GM19035 (cell line): ENCODE results near the gene SECISBP2L.

Experiments
- ATAC-seq: cut with Tn5 transposase; IDR thresholded peaks from one replicate; pipeline ENCODE4 v1.9.1; 2021; ENCODE audit not compliant: unreplicated experiment

SECISBP2L gene

DNA sequence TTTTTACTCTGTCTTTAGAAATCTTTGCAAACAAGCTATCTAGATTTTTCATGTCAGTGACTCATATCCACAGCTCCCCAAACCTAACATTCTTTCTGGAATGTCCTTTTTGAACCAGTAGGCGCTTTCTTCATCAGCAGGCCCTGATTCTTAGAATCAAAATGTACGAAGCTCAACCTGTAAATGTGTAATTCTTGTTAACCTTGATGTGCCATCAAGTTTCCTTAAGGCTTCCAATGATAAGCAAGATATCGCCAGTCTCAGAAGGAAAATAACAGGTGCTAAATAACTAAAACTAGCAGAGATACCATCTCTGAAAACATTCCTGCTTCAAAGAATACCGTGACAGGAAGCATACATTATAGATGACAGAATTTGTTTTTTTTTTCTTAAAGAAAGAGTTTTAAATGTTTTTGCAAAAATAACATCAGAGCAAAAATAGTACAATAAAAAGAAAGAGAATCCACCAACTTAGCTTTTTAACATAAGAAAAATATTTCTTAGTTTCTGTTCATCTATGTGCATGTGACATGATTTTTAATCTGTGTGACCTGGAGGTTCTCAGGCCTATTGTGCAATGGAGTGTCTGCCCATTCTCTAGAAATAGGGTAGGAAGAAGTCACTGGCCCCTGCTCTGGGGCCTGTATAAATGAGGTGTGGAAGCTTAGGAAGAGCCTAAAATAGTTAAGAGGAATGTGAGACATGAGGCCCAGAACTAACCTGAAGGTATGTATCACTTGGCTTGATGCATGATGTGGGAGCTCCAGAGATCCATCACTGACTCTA, 14.7 kb upstream of the SECISBP2L start:
- no peak for ATAC-seq

GRCh38 chr15:49059491-49059890, 13.2 kb upstream of the SECISBP2L start:
- no peak for ATAC-seq

DNA sequence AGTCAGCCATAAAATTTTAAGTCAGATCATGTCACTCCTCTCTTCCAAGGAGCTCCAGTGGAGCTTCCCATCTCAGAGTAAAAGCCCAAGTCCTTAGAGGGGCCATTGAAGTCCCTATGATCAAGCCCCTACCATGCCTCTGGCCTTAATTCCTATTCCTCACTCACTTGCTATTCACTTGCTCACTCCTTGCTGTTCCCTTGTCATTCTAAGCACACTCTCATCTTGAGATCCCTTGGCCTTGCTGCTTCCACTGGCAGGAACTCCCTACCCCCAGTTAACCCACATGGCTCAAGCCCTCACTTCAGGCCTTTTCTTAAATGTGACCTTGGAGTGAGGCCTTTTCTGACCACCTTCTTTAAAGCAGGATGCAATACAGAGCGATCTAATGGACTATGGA, 12.3 kb upstream of the SECISBP2L start:
- ATAC-seq, result no peak

GRCh38 chr15:49055630-49056029, 9.4 kb upstream of the SECISBP2L start:
- no peak for ATAC-seq

- ATAC-seq, result no peak
These were observed 6.4 kb upstream of the SECISBP2L start for GRCh38 chr15:49052662-49053061.

DNA sequence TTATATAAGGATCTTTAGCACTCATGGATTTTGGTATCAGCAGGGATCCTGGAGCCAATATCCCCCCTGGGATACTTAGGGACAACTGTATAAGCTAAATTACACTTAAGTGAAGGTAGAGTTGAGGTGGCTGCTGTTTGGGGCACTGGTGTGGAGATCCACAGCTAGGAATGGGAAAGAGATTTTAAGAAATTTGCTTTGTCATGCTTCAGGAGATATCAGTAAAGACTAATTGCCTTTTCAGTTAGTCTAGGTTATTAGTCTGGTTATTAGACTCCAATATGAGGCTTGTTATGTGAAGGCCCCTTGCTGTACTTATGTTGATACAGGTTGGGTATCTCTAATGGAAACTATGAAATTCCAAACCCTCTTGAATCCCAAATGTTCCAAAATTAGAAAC, 1.2 kb upstream of the SECISBP2L start:
- ATAC-seq, result no peak

GRCh38 chr15:49045751-49046219, 461 bp downstream of the SECISBP2L start:
- peak; percentile 43 for ATAC-seq

DNA sequence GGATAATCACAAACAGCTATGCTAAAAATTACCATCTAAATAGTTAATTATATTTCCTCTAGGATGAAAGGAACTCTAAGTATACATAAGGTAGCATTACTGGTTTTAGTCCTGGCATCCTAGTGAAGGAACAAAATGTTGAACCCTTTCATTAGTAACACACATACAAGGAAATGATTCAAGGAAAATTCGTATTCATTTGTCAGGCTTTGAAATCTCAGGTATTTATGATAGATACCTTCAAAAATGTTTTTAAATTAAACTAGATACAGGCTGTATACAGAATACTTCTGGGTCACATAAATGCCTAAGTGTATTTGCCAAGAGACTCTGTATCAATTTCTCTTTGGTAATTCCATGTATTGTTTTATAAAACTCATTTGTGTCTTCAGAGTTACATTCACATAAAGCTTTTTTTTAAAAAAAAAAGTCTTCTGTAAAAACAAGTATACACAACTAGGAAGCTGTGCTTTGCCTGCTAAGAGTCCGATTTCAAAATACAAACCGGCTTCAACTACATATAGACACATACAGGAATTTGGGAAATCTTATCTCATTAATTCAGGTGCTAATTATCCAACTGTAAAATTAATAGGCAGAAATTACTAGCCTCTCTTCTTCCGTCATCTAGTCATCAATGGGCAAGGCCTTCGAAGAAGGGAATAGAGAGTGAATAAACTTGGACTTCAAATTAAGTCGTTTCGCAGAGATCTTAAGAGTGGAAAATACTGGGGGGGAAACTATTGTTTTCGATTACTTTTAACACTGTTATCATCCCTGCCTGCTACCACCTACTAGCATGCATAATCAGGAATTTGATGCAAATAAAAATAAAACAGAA, 1.3 kb downstream of the SECISBP2L start:
- ATAC-seq, result no peak

GRCh38 chr15:49044002-49044401, 2.2 kb downstream of the SECISBP2L start:
- ATAC-seq, result no peak

GRCh38 chr15:49042165-49042564, 4.1 kb downstream of the SECISBP2L start:
- no peak for ATAC-seq

GRCh38 chr15:49041426-49041825, 4.8 kb downstream of the SECISBP2L start:
- ATAC-seq, result no peak

GRCh38 chr15:49040151-49040550, 6.1 kb downstream of the SECISBP2L start:
- ATAC-seq, result no peak

GRCh38 chr15:49038382-49038781, 7.9 kb downstream of the SECISBP2L start:
- ATAC-seq, result no peak

DNA sequence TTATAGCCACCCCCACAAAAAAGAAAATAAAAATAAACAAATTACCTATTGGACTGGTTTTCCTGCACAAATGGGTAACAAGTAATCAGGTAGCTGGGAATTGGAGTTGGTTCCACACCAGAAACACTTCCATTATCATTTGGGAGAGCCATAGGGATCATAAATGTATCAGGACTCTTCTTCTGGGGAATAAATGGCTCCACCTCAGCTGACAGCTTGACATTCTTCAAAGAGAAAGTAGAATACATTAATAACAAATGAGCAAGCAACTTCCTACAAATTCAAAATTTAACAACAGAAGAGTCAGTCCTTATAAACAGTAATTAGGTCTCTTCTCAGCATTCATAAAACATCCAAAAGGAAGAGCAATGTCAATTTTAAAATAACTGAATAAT, 8.7 kb downstream of the SECISBP2L start:
- no peak for ATAC-seq

- ATAC-seq, result no peak
These were observed 9.3 kb downstream of the SECISBP2L start for GRCh38 chr15:49036650-49037545.

DNA sequence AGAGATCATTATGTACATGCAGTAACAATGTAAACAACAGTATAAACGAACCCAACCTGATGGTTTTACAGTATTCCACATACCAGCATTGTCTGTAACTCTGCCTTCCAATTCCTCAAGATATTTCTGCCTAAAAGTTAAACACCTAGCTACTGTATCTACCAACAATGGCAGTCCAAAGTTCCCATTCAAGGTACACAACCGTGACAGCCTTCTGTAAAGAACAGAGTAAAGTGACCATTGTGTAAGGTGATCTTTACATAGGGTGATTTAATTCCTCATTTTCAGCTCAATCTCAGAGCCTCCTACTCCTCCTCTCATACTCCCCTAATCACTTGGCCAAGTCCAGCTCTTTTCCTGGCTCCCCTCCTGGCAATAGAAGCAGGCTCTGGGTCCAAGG, 10.4 kb downstream of the SECISBP2L start:
- no peak for ATAC-seq

GRCh38 chr15:49032601-49033145, 13.6 kb downstream of the SECISBP2L start:
- no peak for ATAC-seq

DNA sequence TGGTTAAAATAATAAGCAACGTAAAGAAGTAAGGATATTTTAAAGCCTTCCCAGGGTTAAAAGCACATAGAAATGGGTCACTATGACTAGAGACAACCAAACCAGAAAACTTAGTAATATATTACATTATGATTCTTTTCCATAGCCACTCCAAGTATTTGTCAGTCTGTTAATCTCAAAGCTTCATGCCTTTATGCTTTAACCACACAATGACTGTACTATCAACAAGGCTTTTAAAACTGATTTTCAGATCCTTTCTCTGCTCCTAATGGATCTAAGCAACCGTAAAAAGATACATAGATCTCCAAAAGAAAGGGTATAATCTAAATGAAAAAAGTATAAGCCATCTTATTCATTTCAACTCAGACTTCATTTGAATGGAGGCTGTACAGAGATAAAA, 14.4 kb downstream of the SECISBP2L start:
- no peak for ATAC-seq

DNA sequence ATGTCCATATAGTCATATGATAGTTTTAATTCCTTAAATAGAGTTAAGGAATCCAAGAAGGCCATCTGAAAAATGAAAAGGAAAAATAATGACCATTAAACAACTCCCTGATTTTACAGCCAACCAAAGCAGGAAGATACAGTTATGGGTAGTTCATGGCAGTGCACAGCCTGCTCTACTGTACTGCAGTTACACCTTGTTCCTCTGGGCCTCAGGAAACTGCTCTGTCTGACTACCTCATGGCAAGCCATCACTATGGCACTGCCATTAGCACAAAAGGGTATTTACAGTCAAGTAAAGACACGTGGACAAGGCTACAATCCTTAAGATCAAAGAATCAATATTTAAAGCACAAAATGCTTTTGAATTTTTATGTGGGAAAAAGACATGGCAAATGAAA, 19.5 kb downstream of the SECISBP2L start:
- ATAC-seq, result no peak

GRCh38 chr15:49024840-49025239, 21.4 kb downstream of the SECISBP2L start:
- ATAC-seq, result no peak

DNA sequence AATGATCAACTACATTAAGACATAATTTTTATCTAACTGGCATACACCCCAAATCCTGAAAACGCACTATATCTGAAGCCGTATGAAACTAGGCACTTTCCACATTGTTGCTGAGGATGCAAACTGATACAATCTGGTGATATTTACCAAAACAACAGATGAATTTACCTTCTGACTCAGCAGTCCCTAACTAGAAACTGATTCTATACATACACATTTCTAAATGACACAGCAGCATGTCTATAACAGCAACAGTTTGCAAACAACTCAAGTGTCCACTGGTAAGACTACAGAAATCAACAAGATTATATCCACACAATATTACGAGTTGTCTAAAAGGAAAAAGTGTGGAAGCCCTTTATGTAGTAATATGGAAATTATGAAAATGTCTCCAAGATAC, 22.9 kb downstream of the SECISBP2L start:
- peak; percentile 85 for ATAC-seq
